K562 (cell line): ENCODE results near the gene CACNA2D2.

ENCODE experiments used
- HDAC2 ChIP-seq: fragments of 450-650 bp; IDR thresholded peaks from 2 replicates; pipeline ENCODE4 v1.6.1; 2016; ENCODE audit warnings: mild to moderate bottlenecking
- NR2C2 ChIP-seq, 2 experiments: fragments of 200-800 bp in 1 of 2; sonication (Bioruptor generic) in 1 of 2; sonication (generic) in 1 of 2; formaldehyde crosslinking in 1 of 2; IDR thresholded peaks; 2 replicates each; pipeline versions ENCODE4 v1.6.1 to v1.8.0; 2016 to 2022; ENCODE audit warnings: mild to moderate bottlenecking in 1 of 2, missing compliant biosample characterization in 1 of 2, missing genetic modification characterization in 1 of 2, missing genetic modification reagents in 1 of 2
- SIN3A ChIP-seq, 2 experiments: fragments of 150-350 bp in 1 of 2; IDR thresholded peaks; 2 replicates each; pipeline ENCODE4 v1.6.1; 2011 to 2016; ENCODE audit warnings: borderline replicate concordance in 2 of 2, low read depth in 2 of 2, low read length in 2 of 2, mild to moderate bottlenecking in 2 of 2, moderate library complexity in 2 of 2; ENCODE audit not compliant: control insufficient read depth in 1 of 2
- XRCC4 ChIP-seq: IDR thresholded peaks from one replicate; pipeline ENCODE4 v1.6.1; 2011; ENCODE audit not compliant: insufficient read depth, insufficient read length; ENCODE audit errors: extremely low read depth
- YY1 ChIP-seq, 3 experiments: IDR thresholded peaks; 2 replicates each; pipeline ENCODE4 v1.6.1; 2011; ENCODE audit warnings: low read length in 2 of 3, mild to moderate bottlenecking in 2 of 3, moderate library complexity in 2 of 3, borderline replicate concordance in 1 of 3, control low read depth in 1 of 3, low read depth in 1 of 3; ENCODE audit not compliant: insufficient read depth in 3 of 3, insufficient replicate concordance in 2 of 3, control insufficient read depth in 1 of 3, insufficient read length in 1 of 3; ENCODE audit errors: extremely low read depth in 1 of 3
- TF ChIP-seq, protein P1 (sequence below), 3 experiments: IDR thresholded peaks in 2 of 3; conservative IDR thresholded peaks in 1 of 3; 2 replicates each; pipeline ENCODE4 v1.5.1; 2011 to 2012; ENCODE audit warnings: low read length in 3 of 3, mild to moderate bottlenecking in 3 of 3, control low read depth in 2 of 3, improper control_type of control experiment in 1 of 3, inconsistent platforms in 1 of 3, low read depth in 1 of 3, mixed read lengths in 1 of 3, moderate library complexity in 1 of 3; ENCODE audit not compliant: insufficient read depth in 2 of 3
- TF ChIP-seq, protein P2 (sequence below): fragments of 150-350 bp; conservative IDR thresholded peaks from 2 replicates; pipeline ENCODE4 v1.6.1; 2014; ENCODE audit warnings: low read length
- TF ChIP-seq, protein P3 (sequence below), 2 experiments: fragments of 450-650 bp in 1 of 2; sonication (generic) in 1 of 2; formaldehyde crosslinking in 1 of 2; IDR thresholded peaks; 2 replicates each; pipeline versions ENCODE4 v1.7.1 to v1.9.0; 2016 to 2022; ENCODE audit warnings: inconsistent platforms in 1 of 2, mild to moderate bottlenecking in 1 of 2, missing genetic modification reagents in 1 of 2
- TF ChIP-seq, protein P4 (sequence below), 2 experiments: IDR thresholded peaks; 2 replicates each; pipeline ENCODE4 v1.6.1; 2012; ENCODE audit warnings: improper control_type of control experiment in 2 of 2, low read depth in 2 of 2, low read length in 2 of 2, borderline replicate concordance in 1 of 2
- TF ChIP-seq, protein P5 (sequence below): sonication (generic); formaldehyde crosslinking; IDR thresholded peaks from 2 replicates; pipeline ENCODE4 v1.9.0; 2022; ENCODE audit warnings: mild to moderate bottlenecking, missing genetic modification reagents
- TF ChIP-seq, protein P6 (sequence below): fragments of 450-650 bp; IDR thresholded peaks from 2 replicates; pipeline ENCODE4 v1.6.1; 2016

DNA sequence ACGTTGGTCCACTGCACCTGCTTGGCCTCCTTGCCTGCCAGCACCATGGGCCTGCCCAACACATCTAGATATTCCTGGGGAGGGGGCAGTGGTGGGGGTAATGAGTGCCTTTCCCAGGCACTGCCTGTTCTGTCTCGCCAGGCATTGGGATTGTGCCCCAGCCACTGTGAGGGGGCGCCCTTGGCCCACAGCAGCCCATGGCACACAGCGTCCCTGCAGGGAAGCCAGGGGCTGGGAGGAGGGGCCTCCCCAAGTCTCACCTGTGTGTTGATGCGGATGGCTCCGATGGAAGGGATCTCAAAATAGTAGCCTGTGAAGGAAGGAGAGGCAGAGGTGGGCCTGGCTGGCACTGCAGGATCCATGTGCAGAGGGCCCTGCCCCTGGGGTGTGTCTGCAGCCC, 125.4 kb downstream of the CACNA2D2 start:
- TF ChIP-seq SIN3A (IDR thresholded peaks at IDR 0.05; ENCODE audit: borderline replicate concordance in 2 of 2, control insufficient read depth in 1 of 2, low read depth in 2 of 2, low read length in 2 of 2): no peak
- TF ChIP-seq, protein P1, sequence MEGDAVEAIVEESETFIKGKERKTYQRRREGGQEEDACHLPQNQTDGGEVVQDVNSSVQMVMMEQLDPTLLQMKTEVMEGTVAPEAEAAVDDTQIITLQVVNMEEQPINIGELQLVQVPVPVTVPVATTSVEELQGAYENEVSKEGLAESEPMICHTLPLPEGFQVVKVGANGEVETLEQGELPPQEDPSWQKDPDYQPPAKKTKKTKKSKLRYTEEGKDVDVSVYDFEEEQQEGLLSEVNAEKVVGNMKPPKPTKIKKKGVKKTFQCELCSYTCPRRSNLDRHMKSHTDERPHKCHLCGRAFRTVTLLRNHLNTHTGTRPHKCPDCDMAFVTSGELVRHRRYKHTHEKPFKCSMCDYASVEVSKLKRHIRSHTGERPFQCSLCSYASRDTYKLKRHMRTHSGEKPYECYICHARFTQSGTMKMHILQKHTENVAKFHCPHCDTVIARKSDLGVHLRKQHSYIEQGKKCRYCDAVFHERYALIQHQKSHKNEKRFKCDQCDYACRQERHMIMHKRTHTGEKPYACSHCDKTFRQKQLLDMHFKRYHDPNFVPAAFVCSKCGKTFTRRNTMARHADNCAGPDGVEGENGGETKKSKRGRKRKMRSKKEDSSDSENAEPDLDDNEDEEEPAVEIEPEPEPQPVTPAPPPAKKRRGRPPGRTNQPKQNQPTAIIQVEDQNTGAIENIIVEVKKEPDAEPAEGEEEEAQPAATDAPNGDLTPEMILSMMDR (IDR thresholded peaks at IDR 0.05 in 2 of 3, conservative IDR thresholded peaks at IDR 0.05 in 1 of 3; ENCODE audit: insufficient read depth in 2 of 3, low read depth in 1 of 3, low read length in 3 of 3): no peak
- TF ChIP-seq, protein P2, sequence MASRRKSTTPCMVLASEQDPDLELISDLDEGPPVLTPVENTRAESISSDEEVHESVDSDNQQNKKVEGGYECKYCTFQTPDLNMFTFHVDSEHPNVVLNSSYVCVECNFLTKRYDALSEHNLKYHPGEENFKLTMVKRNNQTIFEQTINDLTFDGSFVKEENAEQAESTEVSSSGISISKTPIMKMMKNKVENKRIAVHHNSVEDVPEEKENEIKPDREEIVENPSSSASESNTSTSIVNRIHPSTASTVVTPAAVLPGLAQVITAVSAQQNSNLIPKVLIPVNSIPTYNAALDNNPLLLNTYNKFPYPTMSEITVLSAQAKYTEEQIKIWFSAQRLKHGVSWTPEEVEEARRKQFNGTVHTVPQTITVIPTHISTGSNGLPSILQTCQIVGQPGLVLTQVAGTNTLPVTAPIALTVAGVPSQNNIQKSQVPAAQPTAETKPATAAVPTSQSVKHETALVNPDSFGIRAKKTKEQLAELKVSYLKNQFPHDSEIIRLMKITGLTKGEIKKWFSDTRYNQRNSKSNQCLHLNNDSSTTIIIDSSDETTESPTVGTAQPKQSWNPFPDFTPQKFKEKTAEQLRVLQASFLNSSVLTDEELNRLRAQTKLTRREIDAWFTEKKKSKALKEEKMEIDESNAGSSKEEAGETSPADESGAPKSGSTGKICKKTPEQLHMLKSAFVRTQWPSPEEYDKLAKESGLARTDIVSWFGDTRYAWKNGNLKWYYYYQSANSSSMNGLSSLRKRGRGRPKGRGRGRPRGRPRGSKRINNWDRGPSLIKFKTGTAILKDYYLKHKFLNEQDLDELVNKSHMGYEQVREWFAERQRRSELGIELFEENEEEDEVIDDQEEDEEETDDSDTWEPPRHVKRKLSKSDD: no peak
- TF ChIP-seq, protein P3, sequence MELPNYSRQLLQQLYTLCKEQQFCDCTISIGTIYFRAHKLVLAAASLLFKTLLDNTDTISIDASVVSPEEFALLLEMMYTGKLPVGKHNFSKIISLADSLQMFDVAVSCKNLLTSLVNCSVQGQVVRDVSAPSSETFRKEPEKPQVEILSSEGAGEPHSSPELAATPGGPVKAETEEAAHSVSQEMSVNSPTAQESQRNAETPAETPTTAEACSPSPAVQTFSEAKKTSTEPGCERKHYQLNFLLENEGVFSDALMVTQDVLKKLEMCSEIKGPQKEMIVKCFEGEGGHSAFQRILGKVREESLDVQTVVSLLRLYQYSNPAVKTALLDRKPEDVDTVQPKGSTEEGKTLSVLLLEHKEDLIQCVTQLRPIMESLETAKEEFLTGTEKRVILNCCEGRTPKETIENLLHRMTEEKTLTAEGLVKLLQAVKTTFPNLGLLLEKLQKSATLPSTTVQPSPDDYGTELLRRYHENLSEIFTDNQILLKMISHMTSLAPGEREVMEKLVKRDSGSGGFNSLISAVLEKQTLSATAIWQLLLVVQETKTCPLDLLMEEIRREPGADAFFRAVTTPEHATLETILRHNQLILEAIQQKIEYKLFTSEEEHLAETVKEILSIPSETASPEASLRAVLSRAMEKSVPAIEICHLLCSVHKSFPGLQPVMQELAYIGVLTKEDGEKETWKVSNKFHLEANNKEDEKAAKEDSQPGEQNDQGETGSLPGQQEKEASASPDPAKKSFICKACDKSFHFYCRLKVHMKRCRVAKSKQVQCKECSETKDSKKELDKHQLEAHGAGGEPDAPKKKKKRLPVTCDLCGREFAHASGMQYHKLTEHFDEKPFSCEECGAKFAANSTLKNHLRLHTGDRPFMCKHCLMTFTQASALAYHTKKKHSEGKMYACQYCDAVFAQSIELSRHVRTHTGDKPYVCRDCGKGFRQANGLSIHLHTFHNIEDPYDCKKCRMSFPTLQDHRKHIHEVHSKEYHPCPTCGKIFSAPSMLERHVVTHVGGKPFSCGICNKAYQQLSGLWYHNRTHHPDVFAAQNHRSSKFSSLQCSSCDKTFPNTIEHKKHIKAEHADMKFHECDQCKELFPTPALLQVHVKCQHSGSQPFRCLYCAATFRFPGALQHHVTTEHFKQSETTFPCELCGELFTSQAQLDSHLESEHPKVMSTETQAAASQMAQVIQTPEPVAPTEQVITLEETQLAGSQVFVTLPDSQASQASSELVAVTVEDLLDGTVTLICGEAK (IDR thresholded peaks at IDR 0.05): no peak
- TF ChIP-seq, protein P3 (CRISPR knock-in tag; IDR thresholded peaks at IDR 0.05): no peak
- TF ChIP-seq, protein P4, sequence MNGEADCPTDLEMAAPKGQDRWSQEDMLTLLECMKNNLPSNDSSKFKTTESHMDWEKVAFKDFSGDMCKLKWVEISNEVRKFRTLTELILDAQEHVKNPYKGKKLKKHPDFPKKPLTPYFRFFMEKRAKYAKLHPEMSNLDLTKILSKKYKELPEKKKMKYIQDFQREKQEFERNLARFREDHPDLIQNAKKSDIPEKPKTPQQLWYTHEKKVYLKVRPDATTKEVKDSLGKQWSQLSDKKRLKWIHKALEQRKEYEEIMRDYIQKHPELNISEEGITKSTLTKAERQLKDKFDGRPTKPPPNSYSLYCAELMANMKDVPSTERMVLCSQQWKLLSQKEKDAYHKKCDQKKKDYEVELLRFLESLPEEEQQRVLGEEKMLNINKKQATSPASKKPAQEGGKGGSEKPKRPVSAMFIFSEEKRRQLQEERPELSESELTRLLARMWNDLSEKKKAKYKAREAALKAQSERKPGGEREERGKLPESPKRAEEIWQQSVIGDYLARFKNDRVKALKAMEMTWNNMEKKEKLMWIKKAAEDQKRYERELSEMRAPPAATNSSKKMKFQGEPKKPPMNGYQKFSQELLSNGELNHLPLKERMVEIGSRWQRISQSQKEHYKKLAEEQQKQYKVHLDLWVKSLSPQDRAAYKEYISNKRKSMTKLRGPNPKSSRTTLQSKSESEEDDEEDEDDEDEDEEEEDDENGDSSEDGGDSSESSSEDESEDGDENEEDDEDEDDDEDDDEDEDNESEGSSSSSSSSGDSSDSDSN (IDR thresholded peaks at IDR 0.05; ENCODE audit: borderline replicate concordance in 1 of 2, low read depth in 2 of 2, low read length in 2 of 2): no peak
- no peak for TF ChIP-seq NR2C2 (CRISPR knock-in tag; IDR thresholded peaks at IDR 0.05)
- TF ChIP-seq NR2C2 (tag; IDR thresholded peaks at IDR 0.05): no peak
- TF ChIP-seq XRCC4: no peak
- TF ChIP-seq HDAC2: no peak
- no peak for TF ChIP-seq YY1 (IDR thresholded peaks at IDR 0.05; ENCODE audit: borderline replicate concordance in 1 of 3, control insufficient read depth in 1 of 3, extremely low read depth in 1 of 3, insufficient read depth in 3 of 3, insufficient read length in 1 of 3, insufficient replicate concordance in 2 of 3, low read depth in 1 of 3, low read length in 2 of 3)
- TF ChIP-seq, protein P5, sequence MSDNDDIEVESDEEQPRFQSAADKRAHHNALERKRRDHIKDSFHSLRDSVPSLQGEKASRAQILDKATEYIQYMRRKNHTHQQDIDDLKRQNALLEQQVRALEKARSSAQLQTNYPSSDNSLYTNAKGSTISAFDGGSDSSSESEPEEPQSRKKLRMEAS: no peak
- TF ChIP-seq, protein P6, sequence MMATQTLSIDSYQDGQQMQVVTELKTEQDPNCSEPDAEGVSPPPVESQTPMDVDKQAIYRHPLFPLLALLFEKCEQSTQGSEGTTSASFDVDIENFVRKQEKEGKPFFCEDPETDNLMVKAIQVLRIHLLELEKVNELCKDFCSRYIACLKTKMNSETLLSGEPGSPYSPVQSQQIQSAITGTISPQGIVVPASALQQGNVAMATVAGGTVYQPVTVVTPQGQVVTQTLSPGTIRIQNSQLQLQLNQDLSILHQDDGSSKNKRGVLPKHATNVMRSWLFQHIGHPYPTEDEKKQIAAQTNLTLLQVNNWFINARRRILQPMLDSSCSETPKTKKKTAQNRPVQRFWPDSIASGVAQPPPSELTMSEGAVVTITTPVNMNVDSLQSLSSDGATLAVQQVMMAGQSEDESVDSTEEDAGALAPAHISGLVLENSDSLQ: no peak
